Activated naive CD4-positive, alpha-beta T cell (primary cell): Measurements from ENCODE around the gene SLC22A31.
"Not testable (repeated sequence)": the region's sequence is repeated elsewhere in the genome, so short reads cannot be mapped to it uniquely, and the experiment has no call there.

Experiments used
- DNase-seq, 4 experiments: peaks; one replicate each; lab custom pipeline; 2025; lab: John Stamatoyannopoulos, UW

SLC22A31 gene

GRCh38 chr16:89200124-89200849, at the start of gene SLC22A31:
SLC22A31 (minus strand) TSS chr16:89200537; CDS start chr16:89200501, 36 bp downstream.
- no peak for DNase-seq

GRCh38 chr16:89248196-89248982, 48.1 kb upstream of the SLC22A31 start:
- DNase-seq, result no peak

GRCh38 chr16:89247734-89248075, 47.4 kb upstream of the SLC22A31 start:
- DNase-seq, result not testable (repeated sequence)

- DNase-seq, result peak; percentile 98 to 99 (median 98)
These were observed 46.8 kb upstream of the SLC22A31 start for GRCh38 chr16:89246903-89247733.

GRCh38 chr16:89246383-89246902, 46.1 kb upstream of the SLC22A31 start:
- no peak for DNase-seq

- no peak for DNase-seq
These were observed 44.4 kb upstream of the SLC22A31 start for GRCh38 chr16:89244754-89245153.

- not testable (repeated sequence) for DNase-seq
These were observed 43.9 kb upstream of the SLC22A31 start for GRCh38 chr16:89244264-89244663.

GRCh38 chr16:89243664-89244063, 43.3 kb upstream of the SLC22A31 start:
- DNase-seq, result no peak

- no peak for DNase-seq
These were observed 42.5 kb upstream of the SLC22A31 start for GRCh38 chr16:89242795-89243200.

- peak; percentile 46 to 71 (median 67) for DNase-seq
These were observed 41.1 kb upstream of the SLC22A31 start for GRCh38 chr16:89241187-89242007.

GRCh38 chr16:89237733-89238132, 37.4 kb upstream of the SLC22A31 start:
- no peak for DNase-seq

- no peak for DNase-seq
These were observed 33.5 kb upstream of the SLC22A31 start for GRCh38 chr16:89233678-89234490.

GRCh38 chr16:89232107-89232506, 31.8 kb upstream of the SLC22A31 start:
- DNase-seq, result no peak

GRCh38 chr16:89230255-89230654, 29.9 kb upstream of the SLC22A31 start:
- DNase-seq, result no peak

- no peak for DNase-seq
These were observed 24.3 kb upstream of the SLC22A31 start for GRCh38 chr16:89224665-89225064.

GRCh38 chr16:89222931-89223330, 22.6 kb upstream of the SLC22A31 start:
- no peak for DNase-seq

GRCh38 chr16:89221604-89222003, 21.3 kb upstream of the SLC22A31 start:
- no peak for DNase-seq

GRCh38 chr16:89219365-89219764, 19.0 kb upstream of the SLC22A31 start:
- DNase-seq, result no peak

- peak; percentile 52 to 70 (median 54) for DNase-seq
These were observed 17.3 kb upstream of the SLC22A31 start, which contains the start of gene ZNF778 for GRCh38 chr16:89217388-89218191. ZNF778 (plus strand) TSS chr16:89217703; CDS start chr16:89221128, 3,425 bp downstream.

GRCh38 chr16:89217138-89217387, 16.7 kb upstream of the SLC22A31 start:
- DNase-seq, result no peak
